Muscle layer of duodenum (tissue), 2 donors: Measurements from ENCODE around the gene TCF4.

Source experiments
- H3K27ac ChIP-seq: one replicate; pipeline ENCODE4 v1.7.0; 2013; ENCODE audit warnings: mild to moderate bottlenecking, low read length
- H3K27me3 ChIP-seq: one replicate; pipeline ENCODE4 v1.7.0; 2013; ENCODE audit warnings: low read depth, mild to moderate bottlenecking, control low read depth, low read length
- H3K36me3 ChIP-seq, 2 donors: one replicate each; pipeline ENCODE4 v1.7.0; 2013; ENCODE audit warnings: low read length in 2 of 2, control low read depth in 1 of 2, mild to moderate bottlenecking in 1 of 2; ENCODE audit not compliant: insufficient read depth in 2 of 2, control insufficient read depth in 1 of 2
- H3K4me1 ChIP-seq, 2 donors: one replicate each; pipeline ENCODE4 v1.7.0; 2013; ENCODE audit warnings: low read length in 2 of 2, mild to moderate bottlenecking in 2 of 2, control low read depth in 1 of 2, moderate library complexity in 1 of 2; ENCODE audit not compliant: insufficient read depth in 2 of 2, control insufficient read depth in 1 of 2
- H3K4me3 ChIP-seq, 2 donors: one replicate each; pipeline ENCODE4 v1.7.0; 2013; ENCODE audit warnings: low read length in 2 of 2, low read depth in 1 of 2, mild to moderate bottlenecking in 1 of 2
- H3K9me3 ChIP-seq, 2 donors: one replicate each; pipeline ENCODE4 v1.7.0; 2013; ENCODE audit warnings: low read length in 2 of 2, control low read depth in 1 of 2, mild to moderate bottlenecking in 1 of 2; ENCODE audit not compliant: control insufficient read depth in 1 of 2
- donor health status: healthy.

The TCF4 gene

DNA sequence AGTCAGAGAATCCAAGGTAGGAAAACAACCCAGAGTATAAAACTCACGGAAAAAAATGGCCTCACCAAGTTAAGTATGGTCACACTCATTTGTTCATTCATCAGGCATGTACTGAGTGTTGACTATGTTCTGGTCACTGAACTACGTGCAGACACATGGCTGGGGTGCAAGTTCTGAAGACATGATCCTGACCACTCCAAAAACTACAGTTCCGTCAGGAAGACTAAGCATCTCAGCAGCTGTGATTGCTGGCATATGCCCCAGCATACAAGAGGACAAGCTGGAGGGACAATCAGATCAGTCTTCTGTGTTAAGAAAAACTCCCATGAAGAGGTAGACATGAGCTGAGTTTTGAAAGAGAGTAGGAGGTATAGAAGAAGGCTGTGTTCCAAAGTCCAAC lies 72.8 kb downstream of the TCF4 start:
- Histone ChIP-seq H3K27ac (no peak overlapping the region), H3K9me3 (peaks cover 0 to 3% of the 10 kb centered on the region in 2 donors), H3K4me1 (no peaks in the 10 kb centered on the region), H3K36me3 (peaks cover 0 to 10% of the 10 kb centered on the region in 2 donors), H3K27me3 (no peaks in the 10 kb centered on the region), H3K4me3 (no peak overlapping the region)

DNA sequence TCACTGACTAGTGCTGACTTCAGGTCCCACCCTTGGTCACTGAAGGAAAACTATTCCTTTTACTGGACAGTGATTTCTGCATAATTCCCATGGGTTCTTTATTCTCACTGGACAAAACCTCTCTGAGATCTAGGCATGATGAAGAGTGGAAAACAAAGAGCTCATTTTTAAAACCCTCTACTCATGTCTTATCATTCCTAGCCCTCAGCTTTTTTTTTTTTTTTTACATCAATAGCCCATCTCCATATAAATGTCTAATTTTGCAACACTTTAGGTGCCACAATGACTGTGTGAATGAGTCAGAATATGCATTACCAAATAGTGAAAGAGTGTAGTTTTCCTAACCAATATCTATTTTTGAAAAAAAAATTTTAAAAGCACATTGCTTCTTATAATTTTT lies 74.8 kb downstream of the TCF4 start:
- peaks cover 0 to 15% of the 10 kb centered on the region in 2 donors for H3K36me3 ChIP-seq
- peaks cover 0 to 6% of the 10 kb centered on the region in 2 donors for H3K4me1 ChIP-seq
- H3K27ac ChIP-seq = no peak overlapping the region
- no peaks in the 10 kb centered on the region for H3K27me3 ChIP-seq
- peaks cover 0 to 3% of the 10 kb centered on the region in 2 donors for H3K9me3 ChIP-seq
- H3K4me3 ChIP-seq = no peak overlapping the region

DNA sequence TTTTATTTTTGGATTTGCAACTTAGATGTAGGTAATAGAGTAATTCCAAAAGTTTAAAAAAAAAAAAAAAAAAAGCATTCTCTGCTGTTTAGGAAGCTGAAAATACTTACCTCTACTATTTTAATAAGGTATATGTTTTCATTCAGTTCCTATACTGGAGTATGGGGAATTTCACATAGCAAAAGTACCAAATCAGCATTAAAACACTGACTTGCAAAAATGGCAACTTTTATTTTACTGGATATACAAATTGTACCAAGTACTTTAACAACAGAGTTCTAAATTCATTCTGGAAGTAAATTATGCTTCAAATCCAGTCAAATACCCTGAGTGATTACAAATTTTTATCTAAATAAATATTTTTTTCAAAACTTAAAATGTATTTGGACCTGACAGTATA lies 76.7 kb downstream of the TCF4 start:
- H3K27ac ChIP-seq = peak overlapping the region; percentile 86

DNA sequence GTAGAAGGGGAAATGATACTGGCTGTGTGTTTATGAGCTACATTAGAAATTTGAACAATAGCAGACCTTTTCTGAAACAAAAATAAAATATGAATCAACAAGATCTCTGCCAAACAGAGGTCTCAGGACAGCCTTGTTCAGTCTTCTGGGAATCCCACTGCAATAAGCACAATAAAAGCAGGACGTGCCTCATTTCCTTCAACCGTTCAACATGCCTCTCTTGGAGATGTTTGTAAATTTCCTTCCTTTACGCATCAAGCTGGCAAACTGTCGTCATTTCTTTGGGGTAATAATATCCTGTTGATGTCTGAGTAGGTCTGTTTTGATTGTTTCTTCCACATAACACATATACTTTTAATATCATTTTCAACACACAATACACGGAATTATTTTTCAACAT lies 77.2 kb downstream of the TCF4 start:
- H3K4me3 ChIP-seq = peak overlapping the region in 1 of 2 donors; percentile 19
- H3K4me1 ChIP-seq = peaks cover 0 to 6% of the 10 kb centered on the region in 2 donors
- peaks cover 0 to 9% of the 10 kb centered on the region in 2 donors for H3K36me3 ChIP-seq
- H3K27ac ChIP-seq = peak overlapping the region; percentile 86
- H3K9me3 ChIP-seq = no peaks in the 10 kb centered on the region
- H3K27me3 ChIP-seq = no peaks in the 10 kb centered on the region

More for the DNA sequence above, 76.7 kb downstream of the TCF4 start:
- Histone ChIP-seq H3K36me3 (peaks cover 0 to 9% of the 10 kb centered on the region in 2 donors), H3K4me3 (no peak overlapping the region), H3K4me1 (peaks cover 0 to 6% of the 10 kb centered on the region in 2 donors), H3K9me3 (no peaks in the 10 kb centered on the region), H3K27me3 (no peaks in the 10 kb centered on the region)

DNA sequence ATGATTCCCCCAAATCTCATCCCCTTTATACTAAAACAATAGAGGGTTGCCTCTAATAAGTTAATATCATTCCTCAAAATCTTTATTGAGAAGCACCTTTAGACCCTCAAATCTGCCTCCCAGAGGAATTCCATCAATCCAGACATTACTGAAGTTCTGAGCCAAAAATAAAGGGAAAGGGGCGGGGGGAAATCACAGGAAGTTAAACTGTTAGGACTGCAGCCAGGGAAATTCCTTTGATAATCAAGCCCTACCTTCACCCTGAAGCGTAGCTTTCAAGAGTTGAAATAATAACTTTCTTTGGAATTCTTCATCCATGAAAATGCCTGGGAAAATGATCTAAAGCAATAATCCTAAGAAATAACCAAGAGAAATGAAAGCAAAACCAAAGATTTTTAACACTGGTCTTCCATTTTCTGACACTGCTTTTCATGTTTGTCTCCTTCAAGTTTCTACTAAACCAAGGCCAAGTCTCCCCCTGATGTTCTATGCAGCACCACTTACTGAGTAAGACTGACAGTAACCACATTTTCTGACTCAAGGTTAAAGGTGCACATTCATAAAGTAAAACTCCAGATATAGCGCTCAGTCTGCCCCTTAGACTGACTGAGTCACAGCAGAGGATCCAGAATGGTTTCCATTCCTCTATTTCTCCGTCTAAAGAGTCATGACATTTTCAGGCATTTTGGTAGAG lies 78.2 kb downstream of the TCF4 start:
- H3K36me3 ChIP-seq = peaks cover 0 to 9% of the 10 kb centered on the region in 2 donors
- H3K27ac ChIP-seq = peak overlapping the region; percentile 86
- peaks cover 0 to 6% of the 10 kb centered on the region in 2 donors for H3K4me1 ChIP-seq
- H3K9me3 ChIP-seq = no peaks in the 10 kb centered on the region
- peak overlapping the region; percentile 19 to 32 for H3K4me3 ChIP-seq
- H3K27me3 ChIP-seq = no peaks in the 10 kb centered on the region

DNA sequence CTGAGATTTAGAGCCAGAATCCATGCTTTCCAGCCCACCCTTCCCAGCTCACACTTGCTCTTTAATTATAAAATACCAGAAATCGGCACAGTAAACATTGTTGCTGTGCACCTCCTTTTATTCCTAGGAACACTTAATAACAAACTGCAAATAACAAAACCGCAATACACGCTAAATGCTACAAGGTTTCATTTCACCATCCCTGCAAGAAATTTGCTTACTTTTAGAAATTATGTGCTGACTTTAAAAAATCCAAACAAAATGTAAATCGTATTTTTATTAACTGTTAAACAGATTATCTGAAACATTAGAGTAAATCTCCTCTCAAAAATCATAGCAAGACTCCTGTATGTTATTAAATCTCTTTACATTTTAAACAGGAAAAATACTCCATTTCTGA lies 79.3 kb downstream of the TCF4 start:
- H3K4me3 ChIP-seq = no peak overlapping the region
- H3K36me3 ChIP-seq = peaks cover 0 to 9% of the 10 kb centered on the region in 2 donors
- peak overlapping the region; percentile 86 for H3K27ac ChIP-seq
- H3K4me1 ChIP-seq = peaks cover 0 to 6% of the 10 kb centered on the region in 2 donors
- H3K9me3 ChIP-seq = no peaks in the 10 kb centered on the region
- no peaks in the 10 kb centered on the region for H3K27me3 ChIP-seq

DNA sequence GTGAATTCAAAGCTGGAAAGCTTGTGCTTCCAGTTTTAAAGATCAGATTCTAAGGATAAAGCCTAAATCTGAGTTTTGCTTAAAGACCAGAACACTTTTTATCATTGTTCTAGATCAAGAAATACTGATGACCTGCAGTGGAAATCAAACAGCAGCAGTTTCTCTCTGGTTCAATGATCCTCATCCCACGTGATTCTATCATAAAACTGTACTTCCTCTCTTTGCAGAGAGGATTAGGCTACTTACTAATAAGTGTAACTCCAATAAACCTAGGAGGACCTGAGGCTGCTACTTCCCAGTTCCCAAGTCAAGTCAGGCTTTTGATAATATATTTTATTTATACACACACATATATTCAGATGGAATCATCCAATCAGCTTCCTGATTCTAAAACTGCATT lies 81.9 kb downstream of the TCF4 start:
- no peaks in the 10 kb centered on the region for H3K9me3 ChIP-seq
- H3K27ac ChIP-seq = no peak overlapping the region
- H3K4me3 ChIP-seq = no peak overlapping the region
- peaks cover 0 to 6% of the 10 kb centered on the region in 2 donors for H3K4me1 ChIP-seq
- H3K36me3 ChIP-seq = peaks cover 0 to 9% of the 10 kb centered on the region in 2 donors
- H3K27me3 ChIP-seq = no peaks in the 10 kb centered on the region

DNA sequence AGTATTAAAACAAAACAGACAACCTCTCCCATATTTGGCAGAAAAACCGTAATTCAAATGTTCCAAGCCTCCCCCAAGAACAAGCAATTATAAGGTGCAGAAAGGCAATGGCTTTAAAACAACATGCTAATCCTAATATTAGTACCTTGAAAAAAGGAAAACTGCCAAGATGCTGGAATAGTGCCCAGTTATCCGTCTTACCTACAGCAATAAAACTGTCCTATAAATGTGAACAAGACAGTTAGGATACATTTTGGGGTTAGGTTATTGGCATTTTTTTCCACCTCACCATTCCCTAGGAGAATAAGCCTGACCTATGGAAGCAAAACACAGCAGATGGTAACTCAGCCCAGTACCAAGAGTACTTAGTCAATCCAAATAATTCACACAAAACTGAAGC lies 83.2 kb downstream of the TCF4 start:
- Histone ChIP-seq H3K36me3 (peaks cover 0 to 1% of the 10 kb centered on the region in 2 donors), H3K4me1 (peaks cover 0 to 3% of the 10 kb centered on the region in 2 donors), H3K27me3 (no peaks in the 10 kb centered on the region), H3K27ac (no peak overlapping the region), H3K9me3 (no peaks in the 10 kb centered on the region), H3K4me3 (no peak overlapping the region)

DNA sequence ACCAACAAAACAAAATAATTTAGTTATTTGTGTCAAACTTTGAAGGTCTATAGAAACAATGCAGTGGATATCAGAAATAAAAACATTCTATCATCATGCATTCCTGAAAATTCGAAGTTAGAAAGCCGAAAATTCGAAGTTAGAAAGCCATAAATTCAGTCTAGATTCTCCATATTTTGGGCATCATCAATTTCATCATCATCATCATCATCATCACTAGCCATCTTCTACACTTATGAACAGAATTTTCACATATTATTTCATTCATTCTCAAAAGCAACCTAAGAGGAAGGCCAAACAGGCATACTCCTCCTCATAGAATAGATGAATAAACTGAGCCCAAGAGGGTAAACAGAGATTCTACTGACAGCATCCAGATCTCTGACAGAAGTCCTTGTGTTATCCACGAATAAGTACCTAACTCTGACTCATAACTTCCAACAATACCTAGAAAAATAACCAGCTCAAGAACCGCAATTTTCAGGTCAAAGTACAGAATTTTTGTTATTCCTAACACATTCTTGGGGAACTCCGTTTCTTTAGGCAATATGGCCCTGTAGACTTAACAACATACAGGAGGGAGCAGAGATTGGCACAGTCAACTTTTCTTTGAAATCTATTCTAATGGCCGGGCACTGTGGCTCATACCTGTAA lies 84.7 kb downstream of the TCF4 start:
- no peak overlapping the region for H3K27ac ChIP-seq
- no peak overlapping the region for H3K4me3 ChIP-seq
- no peaks in the 10 kb centered on the region for H3K4me1 ChIP-seq
- no peaks in the 10 kb centered on the region for H3K27me3 ChIP-seq
- no peaks in the 10 kb centered on the region for H3K9me3 ChIP-seq
- no peaks in the 10 kb centered on the region for H3K36me3 ChIP-seq

DNA sequence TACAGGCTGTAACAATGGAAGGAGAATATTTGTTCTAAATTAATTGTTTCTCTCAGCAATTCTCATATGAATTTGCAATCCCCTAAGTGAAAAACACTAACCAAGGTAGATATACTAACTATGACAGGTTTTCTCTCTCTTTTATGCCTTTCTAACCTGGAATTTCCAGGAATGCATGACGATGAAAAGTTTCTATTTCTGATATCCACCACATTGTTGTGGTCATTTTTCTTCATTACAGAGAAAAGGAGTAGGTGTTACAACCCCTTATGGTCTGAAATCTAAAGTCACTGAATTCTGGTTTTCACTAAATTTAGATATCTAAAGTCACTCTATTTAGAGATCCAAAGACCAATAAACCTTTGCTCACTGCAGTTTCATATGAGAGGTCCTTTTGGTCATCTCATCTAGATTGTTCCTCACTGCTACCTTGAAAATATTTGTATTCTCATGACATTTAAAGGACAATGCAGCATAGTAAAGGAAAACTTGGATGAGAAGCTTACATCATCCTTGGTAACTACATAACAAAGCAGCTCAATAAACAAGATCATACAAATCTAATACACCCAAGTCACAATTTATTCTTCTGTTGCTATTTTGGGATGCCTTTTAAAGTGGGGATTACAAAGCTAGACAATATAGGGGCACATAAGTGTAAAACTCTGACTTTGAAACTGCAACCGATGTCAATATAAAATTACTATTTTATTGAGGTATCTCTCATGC lies 85.8 kb downstream of the TCF4 start:
- Histone ChIP-seq H3K27me3 (no peaks in the 10 kb centered on the region), H3K36me3 (no peaks in the 10 kb centered on the region), H3K27ac (peak overlapping the region; percentile 10), H3K4me3 (no peak overlapping the region), H3K9me3 (no peaks in the 10 kb centered on the region), H3K4me1 (no peaks in the 10 kb centered on the region)

DNA sequence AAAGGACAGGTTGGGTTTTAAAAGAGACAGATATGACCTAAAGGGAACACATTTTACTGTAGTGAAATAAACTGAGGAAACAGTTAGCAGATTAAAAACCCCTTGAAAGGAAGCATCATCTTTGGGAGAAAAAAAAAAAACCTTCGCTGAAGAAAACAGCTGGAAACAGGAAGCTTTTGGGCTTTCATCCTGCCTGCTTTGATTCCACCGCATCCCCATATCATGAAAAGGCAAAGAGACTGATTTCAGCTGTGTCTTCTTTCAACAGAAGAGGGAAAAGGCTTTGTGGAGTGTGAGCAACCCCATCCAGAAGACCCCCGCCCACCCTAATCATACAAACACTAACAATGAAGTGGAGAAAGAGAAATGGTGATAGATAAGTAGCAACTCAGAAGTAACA lies 86.4 kb downstream of the TCF4 start:
- no peaks in the 10 kb centered on the region for H3K9me3 ChIP-seq
- no peak overlapping the region for H3K4me3 ChIP-seq
- no peaks in the 10 kb centered on the region for H3K27me3 ChIP-seq
- H3K27ac ChIP-seq = no peak overlapping the region
- H3K36me3 ChIP-seq = no peaks in the 10 kb centered on the region
- H3K4me1 ChIP-seq = no peaks in the 10 kb centered on the region
